ENCODE results near the gene FAM187B. TPM values are rescaled to one million over a fixed set of nuclear protein-coding genes. Genes with fewer than 3 reads are reported as not detected.

The FAM187B gene
- total RNA-seq, 1 experiment from 2014 or later, result not detected

- no peaks in the 10 kb centered on the region for H3K9me3 ChIP-seq (ENCODE audit: control insufficient read depth, low read depth, low read length)
- H4K5ac ChIP-seq (ENCODE audit: insufficient read length, low read depth, low read length), result no peak overlapping the region
- Mint-ChIP-seq H3K4me1 (peaks cover 12 to 13% of the 10 kb centered on the region in 2 experiments), H3K4me3 (no peak overlapping the region), H3K9me3 (peaks cover 7 to 13% of the 10 kb centered on the region in 2 experiments), H3K36me3 (ENCODE audit: insufficient read depth in 1 of 3, low read depth in 3 of 3) (peaks cover 0 to 5% (median 5%) of the 10 kb centered on the region in 3 experiments; a peak in 6 of 7 replicates), H3K27ac (no peak overlapping the region), H3K27me3 (ENCODE audit: low read depth) (peaks cover 6% of the 10 kb centered on the region)
- no peaks in the 10 kb centered on the region for H3K79me2 ChIP-seq (ENCODE audit: insufficient read depth, low read length)
- no peak overlapping the region for H3K9ac ChIP-seq (ENCODE audit: extremely low read depth, insufficient read length, low read length)
- no CpG with 5 or more reads among the region's 1 CpG for WGBS (ENCODE audit: extremely low coverage, insufficient read length, low lambda C conversion rate)
- no peak overlapping the region for H3T11ph ChIP-seq (ENCODE audit: low read length)
- no peak overlapping the region for H3K56ac ChIP-seq (ENCODE audit: insufficient read length, low read depth, low read length)
- H3K23me2 ChIP-seq (ENCODE audit: insufficient read length, low read depth, low read length, poor library complexity, severe bottlenecking), result no peaks in the 10 kb centered on the region
- no peak overlapping the region for H4K91ac ChIP-seq (ENCODE audit: insufficient read length, low read depth, low read length)
- no peak overlapping the region for H3K4me2 ChIP-seq (ENCODE audit: insufficient read depth, insufficient read length, low read length)
- H4K8ac ChIP-seq (replicated peaks; ENCODE audit: insufficient read length, low read depth, low read length), result no peak overlapping the region
- DNase-seq, result no peak
- no peak overlapping the region for H3K23ac ChIP-seq (ENCODE audit: insufficient read length, low read depth, low read length)
- H2AFZ ChIP-seq (ENCODE audit: low read length), result no peak overlapping the region
- no peak overlapping the region for H3K4ac ChIP-seq (ENCODE audit: low read depth, low read length)
- no peak for TF ChIP-seq CTCF (conservative IDR thresholded peaks at IDR 0.05)
- H3K18ac ChIP-seq (ENCODE audit: insufficient read length, low read depth, low read length), result no peak overlapping the region
- no peak overlapping the region for H2BK120ac ChIP-seq (ENCODE audit: low read depth, low read length, poor library complexity, severe bottlenecking)
- no peak overlapping the region for H3K27ac ChIP-seq (ENCODE audit: insufficient read length, low read depth, low read length)
- no peaks in the 10 kb centered on the region for H4K20me1 ChIP-seq (ENCODE audit: control insufficient read depth, insufficient read depth, insufficient read length)
- H3K79me1 ChIP-seq (ENCODE audit: insufficient read depth, low read depth, low read length, poor library complexity, severe bottlenecking), result no peaks in the 10 kb centered on the region
- H3K27me3 ChIP-seq (ENCODE audit: insufficient read depth, low read length), result no peaks in the 10 kb centered on the region
- H2AK5ac ChIP-seq (ENCODE audit: insufficient read length, low read length), result no peak overlapping the region
- H2BK12ac ChIP-seq (ENCODE audit: insufficient read length, low read depth, low read length), result no peak overlapping the region
- H2BK15ac ChIP-seq (ENCODE audit: low read depth, low read length), result no peak overlapping the region
- no peak overlapping the region for H2BK20ac ChIP-seq (ENCODE audit: low read depth, low read length, poor library complexity, severe bottlenecking)
- 0 out of 2 replicates have a peak, but pooled peaks cover 2% of the 10 kb centered on the region for H3K4me1 ChIP-seq (ENCODE audit: insufficient read depth, low read length)
- H3K14ac ChIP-seq (ENCODE audit: insufficient read depth, low read length), result no peak overlapping the region
- no peak overlapping the region for H2BK5ac ChIP-seq (ENCODE audit: insufficient read length, low read length)
These were observed 9.5 kb downstream of the FAM187B start for GRCh38 chr19:35219008-35219407.

Data from H9 (cell line).